Measurements from ENCODE around the gene ATAD1. TPM values are rescaled to one million over a fixed set of nuclear protein-coding genes. Genes with fewer than 3 reads are reported as not detected.
"Not testable (repeated sequence)": the region's sequence is repeated elsewhere in the genome, so short reads cannot be mapped to it uniquely, and the experiment has no call there.

ATAD1 gene
- polyA plus RNA-seq, 3 donors, result 6.3 to 13.2 (median 10.2) TPM

DNA sequence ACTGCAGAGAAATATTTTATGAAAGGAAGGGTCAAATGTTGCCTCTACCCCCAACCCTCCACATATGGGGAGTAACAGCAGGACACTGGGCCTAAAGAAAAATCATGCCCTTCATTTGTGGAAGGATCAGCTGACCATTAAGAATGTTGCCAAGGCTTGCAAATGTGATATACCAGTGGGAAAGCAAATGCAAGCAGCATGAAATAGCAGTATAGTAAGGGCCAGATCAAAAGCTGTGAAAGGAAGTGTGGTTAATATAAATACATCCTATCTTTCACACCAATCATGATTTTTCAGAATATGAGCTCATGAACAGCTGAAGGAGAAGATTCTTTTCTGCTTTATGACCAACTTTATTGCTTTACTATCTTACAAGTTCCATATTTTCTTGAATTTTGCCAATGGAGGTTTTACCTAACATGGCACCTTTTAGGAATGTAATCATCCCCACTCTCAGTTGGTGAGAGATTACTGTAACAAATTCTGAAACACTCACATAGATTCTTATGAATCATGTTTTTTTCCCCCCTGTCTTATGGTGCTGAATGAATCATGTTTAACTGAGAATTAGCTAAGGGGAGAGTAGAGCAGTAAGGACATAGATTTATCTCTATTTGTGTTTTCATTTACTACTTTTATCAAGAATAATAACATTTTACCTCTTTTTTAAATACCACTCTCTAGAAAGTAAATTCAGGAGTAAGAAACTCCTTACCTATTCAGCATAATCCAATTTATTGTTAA is 12.1 kb upstream of the ATAD1 start:
- H3K27me3 ChIP-seq (ENCODE audit: control insufficient read depth in 2 of 2, insufficient read depth in 2 of 2, low read length in 2 of 2), result no peaks in the 10 kb centered on the region
- Mint-ChIP-seq H3K9me3 (peaks cover 0 to 6% (median 0%) of the 10 kb centered on the region in 7 donors), H3K4me3 (no peak overlapping the region), H3K27ac (no peak overlapping the region), H3K36me3 (no peaks in the 10 kb centered on the region), H3K27me3 (ENCODE audit: low read depth in 3 of 3) (peaks cover 1 to 3% (median 2%) of the 10 kb centered on the region in 3 donors), H3K4me1 (no peaks in the 10 kb centered on the region)
- no peak overlapping the region for H3K27ac ChIP-seq (ENCODE audit: low read depth in 1 of 2, low read length in 2 of 2)
- H3K4me3 ChIP-seq (replicated peaks in 1 of 3; ENCODE audit: low read depth in 2 of 3, low read length in 3 of 3), result no peak overlapping the region
- DNase-seq, result no peak
- H3K36me3 ChIP-seq (replicated peaks in 1 of 2; ENCODE audit: control insufficient read depth in 1 of 2, insufficient read depth in 2 of 2, low read length in 2 of 2), result no peaks in the 10 kb centered on the region
- H3K79me2 ChIP-seq (ENCODE audit: insufficient read depth, low read length), result no peaks in the 10 kb centered on the region
- H3K4me2 ChIP-seq (replicated peaks; ENCODE audit: extremely low read depth, low read length, poor library complexity, severe bottlenecking), result no peak overlapping the region
- H3K9me3 ChIP-seq (replicated peaks in 1 of 2; ENCODE audit: control insufficient read depth in 1 of 2, insufficient read depth in 1 of 2, low read length in 2 of 2), result no peaks in the 10 kb centered on the region
- TF ChIP-seq, protein P1, sequence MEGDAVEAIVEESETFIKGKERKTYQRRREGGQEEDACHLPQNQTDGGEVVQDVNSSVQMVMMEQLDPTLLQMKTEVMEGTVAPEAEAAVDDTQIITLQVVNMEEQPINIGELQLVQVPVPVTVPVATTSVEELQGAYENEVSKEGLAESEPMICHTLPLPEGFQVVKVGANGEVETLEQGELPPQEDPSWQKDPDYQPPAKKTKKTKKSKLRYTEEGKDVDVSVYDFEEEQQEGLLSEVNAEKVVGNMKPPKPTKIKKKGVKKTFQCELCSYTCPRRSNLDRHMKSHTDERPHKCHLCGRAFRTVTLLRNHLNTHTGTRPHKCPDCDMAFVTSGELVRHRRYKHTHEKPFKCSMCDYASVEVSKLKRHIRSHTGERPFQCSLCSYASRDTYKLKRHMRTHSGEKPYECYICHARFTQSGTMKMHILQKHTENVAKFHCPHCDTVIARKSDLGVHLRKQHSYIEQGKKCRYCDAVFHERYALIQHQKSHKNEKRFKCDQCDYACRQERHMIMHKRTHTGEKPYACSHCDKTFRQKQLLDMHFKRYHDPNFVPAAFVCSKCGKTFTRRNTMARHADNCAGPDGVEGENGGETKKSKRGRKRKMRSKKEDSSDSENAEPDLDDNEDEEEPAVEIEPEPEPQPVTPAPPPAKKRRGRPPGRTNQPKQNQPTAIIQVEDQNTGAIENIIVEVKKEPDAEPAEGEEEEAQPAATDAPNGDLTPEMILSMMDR (IDR thresholded peaks at IDR 0.05), result no peak
- intact Hi-C loops (cut with micrococcal nuclease), result no loop called here
- H3K9ac ChIP-seq (ENCODE audit: insufficient read depth, low read length, poor library complexity, severe bottlenecking), result no peak overlapping the region
- H2AFZ ChIP-seq (ENCODE audit: insufficient read depth, low read depth, low read length, poor library complexity, severe bottlenecking), result no peak overlapping the region
- H3K4me1 ChIP-seq (ENCODE audit: control insufficient read depth in 1 of 2, insufficient read depth in 2 of 2, low read length in 2 of 2), result no peaks in the 10 kb centered on the region
- no peaks in the 10 kb centered on the region for H4K20me1 ChIP-seq (ENCODE audit: insufficient read depth, low read length)

DNA sequence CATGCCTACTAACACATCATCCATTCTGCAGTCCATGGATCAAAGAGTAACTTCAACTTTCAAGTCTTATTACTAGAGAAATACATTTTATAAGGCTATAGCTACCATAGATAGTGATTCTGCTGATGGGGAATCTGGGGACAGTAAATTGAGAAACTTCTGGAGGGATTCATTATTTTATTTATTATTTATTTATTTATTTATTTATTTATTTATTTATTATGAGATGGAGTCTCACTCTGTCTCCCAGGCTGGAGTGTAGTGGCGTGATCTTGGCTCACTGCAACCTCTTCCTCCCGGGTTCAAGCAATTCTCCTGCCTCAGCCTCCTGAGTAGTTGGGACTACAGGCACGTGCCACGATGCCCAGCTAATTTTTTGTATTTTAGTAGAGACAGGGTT is 11.0 kb upstream of the ATAD1 start:
- H3K4me2 ChIP-seq (replicated peaks; ENCODE audit: extremely low read depth, low read length, poor library complexity, severe bottlenecking); H3K4me1 Mint-ChIP-seq; H3K27me3 ChIP-seq (ENCODE audit: control insufficient read depth in 2 of 2, insufficient read depth in 2 of 2, low read length in 2 of 2); H3K4me3 Mint-ChIP-seq; H3K9me3 ChIP-seq (replicated peaks in 1 of 2; ENCODE audit: control insufficient read depth in 1 of 2, insufficient read depth in 1 of 2, low read length in 2 of 2); H3K27ac Mint-ChIP-seq; H4K20me1 ChIP-seq (ENCODE audit: insufficient read depth, low read length); H3K4me3 ChIP-seq (replicated peaks in 1 of 3; ENCODE audit: low read depth in 2 of 3, low read length in 3 of 3); H3K9ac ChIP-seq (ENCODE audit: insufficient read depth, low read length, poor library complexity, severe bottlenecking); H3K4me1 ChIP-seq (ENCODE audit: control insufficient read depth in 1 of 2, insufficient read depth in 2 of 2, low read length in 2 of 2); DNase-seq; H3K36me3 Mint-ChIP-seq; intact Hi-C loops (cut with micrococcal nuclease); H3K27me3 Mint-ChIP-seq (ENCODE audit: low read depth in 3 of 3); H2AFZ ChIP-seq (ENCODE audit: insufficient read depth, low read depth, low read length, poor library complexity, severe bottlenecking); H3K27ac ChIP-seq (ENCODE audit: low read depth in 1 of 2, low read length in 2 of 2); H3K9me3 Mint-ChIP-seq; H3K36me3 ChIP-seq (replicated peaks in 1 of 2; ENCODE audit: control insufficient read depth in 1 of 2, insufficient read depth in 2 of 2, low read length in 2 of 2); H3K79me2 ChIP-seq (ENCODE audit: insufficient read depth, low read length): not testable (repeated sequence)
- no CpG with 5 or more reads among the region's 4 CpGs for whole genome bisulfite sequencing (ENCODE audit: insufficient coverage)

All from CD14-positive monocyte (primary cell).